ENCODE results near the gene ASCC2. TPM values are rescaled to one million over a fixed set of nuclear protein-coding genes. Genes with fewer than 3 reads are reported as not detected.

ASCC2 gene
- total RNA-seq, 1 donor from 2014 or later: 24.8 TPM

- DNase-seq: no peak
Measured at GRCh38 chr22:29786031-29786430, 52.0 kb downstream of the ASCC2 start.

DNA sequence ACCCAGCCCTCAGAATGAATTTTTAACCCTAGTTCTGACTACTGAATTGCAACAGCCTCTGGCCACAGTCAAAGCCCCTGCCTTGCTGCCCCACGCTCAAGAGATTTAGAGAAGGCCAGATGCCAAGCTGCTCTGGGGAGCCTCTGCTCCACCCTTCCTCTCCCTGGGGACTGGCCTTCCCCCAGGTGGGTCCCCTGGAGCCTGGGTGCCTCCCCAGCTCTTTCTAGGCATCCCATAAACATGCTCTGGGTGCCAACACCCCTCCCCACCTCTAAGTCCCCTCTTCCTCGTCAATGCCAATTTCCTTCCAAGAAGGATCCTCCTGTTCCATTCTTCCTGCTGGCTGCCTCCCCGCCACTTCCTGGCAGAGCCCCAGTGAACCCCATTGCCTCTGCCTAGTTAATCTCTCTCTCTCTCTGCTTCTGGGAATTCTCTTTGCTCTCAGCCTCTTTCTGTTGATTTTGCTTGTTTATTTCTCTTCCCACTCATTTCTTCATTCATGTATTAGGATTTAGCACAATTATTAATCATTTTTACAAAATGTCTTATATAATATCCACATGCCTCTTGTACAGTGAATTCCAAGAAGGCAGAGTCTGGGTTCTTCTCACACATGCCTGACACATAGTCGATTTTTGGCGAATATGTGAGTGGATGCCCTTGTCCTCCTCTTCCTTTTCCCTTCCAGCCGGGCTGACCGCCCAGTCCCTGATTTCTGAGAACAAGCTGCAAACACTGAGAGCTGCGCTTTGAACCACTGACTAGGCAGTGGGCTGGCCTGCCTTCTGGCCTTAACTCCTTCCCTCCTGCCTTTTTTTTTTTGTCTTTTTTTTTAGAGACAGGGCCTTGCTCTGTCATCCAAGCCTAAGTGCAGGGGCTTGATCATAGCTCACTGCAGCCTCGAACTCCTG is 53.4 kb downstream of the ASCC2 start:
- DNase-seq: peak; percentile 45

DNA sequence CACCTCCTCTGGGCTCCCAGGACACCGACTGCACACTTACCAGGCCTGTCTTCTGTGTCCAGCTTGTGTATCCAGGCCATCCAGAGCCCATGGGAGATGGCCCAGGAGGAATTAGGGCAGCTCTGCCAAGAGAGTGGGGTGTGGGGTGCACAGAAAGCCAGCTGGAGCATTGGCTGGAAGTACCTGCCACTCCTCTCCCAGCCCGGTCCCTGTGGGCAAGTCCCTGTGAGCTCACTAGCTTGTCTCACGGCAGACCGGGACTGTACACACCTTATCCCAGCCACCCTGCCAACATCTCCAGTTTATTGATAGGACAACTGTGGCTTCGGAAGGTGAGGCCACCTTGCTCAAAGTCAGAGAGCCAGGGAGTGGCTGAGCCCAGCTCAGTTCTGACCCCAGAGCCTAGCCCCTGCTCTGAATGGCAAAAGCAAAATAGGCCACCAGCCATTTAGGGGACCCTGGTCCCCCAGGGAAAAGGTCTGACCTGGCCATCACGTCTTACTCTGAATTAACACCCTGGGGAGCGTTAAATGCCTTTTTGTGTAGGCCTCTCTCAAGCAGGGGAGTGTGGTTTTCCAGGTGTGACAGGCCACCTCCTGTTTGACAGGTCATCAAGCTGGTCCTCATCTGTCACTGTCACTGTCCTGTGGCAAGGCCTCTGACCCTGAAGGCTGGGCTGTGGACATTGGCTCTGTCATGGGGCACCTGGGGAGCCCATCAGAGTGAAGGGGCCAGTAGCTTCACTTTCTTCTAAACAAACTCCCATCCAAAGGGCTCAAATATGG is 55.8 kb downstream of the ASCC2 start:
- no peak for DNase-seq

DNA sequence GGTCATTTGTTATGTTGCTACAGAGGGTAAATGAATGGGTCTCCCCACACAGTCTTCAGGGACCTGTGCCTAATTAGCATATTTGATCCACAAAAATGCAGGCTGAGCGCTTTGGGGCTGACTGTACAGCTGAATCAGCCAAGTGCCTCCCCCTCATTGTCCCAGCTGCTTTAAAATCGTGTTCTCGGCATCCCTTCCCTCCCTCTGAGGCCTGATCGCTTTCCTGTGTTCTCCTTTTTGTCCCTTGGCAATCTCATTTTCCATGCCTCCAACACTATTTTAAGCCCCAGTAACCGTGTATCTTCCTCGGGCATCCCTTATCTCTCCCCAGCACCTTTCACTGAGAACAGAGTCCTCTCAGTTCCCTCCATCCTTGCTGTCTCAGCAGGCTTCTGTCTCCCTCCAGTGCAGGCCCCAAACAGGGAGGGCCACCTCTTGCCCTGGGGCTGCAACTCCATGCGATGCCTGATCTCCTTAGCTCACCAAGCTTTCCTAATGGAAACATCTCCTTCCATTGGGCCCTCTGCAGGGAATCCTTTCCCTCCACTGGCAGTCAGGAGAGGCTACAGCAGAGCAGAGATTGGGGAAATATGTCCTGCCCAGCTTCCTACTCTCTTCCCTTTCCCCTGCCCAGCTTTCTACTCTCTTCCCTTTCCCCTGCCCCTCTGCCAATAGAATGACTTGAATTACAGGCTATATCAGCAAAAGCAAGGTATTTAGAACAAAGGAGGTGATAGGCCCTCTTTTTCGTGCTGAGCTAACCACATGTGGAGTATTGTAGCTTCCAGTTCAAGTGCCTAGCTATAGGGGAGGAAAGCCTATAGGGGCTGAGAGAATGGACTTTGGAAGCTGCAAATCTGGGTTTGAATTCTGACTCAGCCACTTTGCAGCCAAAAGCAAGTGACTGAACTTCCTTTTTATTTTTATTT is 57.1 kb downstream of the ASCC2 start:
- peak; percentile 29 for DNase-seq

DNA sequence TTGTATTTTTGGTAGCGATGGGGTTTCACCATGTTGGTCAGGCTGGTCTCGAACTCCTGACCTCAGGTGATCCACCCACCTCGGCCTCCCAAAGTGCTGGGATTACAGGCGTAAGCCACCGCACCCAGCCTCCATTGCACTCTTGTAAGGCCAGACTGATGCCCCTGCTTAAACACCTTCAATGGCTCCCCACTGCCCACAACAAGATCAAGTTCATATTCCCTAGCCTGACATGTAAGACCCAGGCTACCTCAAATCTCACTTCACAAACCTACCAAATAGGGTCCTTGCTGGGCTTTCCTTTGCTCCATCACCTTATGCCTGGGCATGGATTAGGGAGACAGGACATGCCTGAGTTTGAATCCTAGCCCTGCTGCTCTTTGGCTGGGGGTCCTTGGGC is 57.9 kb downstream of the ASCC2 start:
- DNase-seq: no peak

DNA sequence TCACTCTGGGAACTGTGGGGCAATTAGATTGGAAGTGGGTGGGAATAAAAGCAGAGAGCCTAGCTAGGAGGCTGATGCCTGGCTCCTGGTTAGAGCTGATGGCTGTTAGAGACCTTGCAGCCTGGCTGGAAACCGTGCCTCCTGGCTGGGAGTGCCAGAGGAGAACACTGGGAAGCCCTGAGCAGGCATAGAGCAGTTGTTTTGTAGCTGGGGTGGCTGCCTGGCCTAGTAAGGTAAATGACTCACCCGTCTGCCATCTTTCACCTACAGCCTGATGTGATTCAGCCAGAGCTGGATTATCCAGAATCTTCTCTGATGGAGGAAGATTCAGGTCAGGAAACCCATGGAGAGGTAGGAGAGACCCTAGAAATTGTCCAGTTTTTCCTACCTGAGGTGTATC is 64.8 kb downstream of the ASCC2 start:
- DNase-seq: no peak

DNA sequence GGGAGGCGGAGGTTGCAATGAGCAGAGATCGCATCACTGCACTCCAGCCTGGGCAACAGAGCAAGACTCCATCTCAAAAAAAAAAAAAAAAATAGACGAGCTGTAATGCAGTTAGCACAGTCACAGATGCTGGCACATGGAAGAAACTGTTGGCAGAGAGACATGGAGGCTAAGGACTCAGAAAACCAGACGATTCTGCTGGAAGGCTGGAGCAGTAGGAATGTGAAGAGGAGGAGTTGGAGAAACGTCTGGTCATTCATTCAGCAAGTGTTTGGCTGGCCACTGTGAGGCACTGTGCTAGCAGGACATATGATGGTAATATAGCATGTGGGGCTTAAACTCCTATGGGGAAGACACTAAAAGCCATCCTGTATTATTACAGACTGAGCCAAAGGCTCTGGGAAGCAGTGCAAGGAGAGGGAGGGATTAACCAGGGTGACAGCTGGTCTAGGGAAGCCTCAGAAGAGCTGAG is 65.9 kb downstream of the ASCC2 start:
- peak; percentile 42 for DNase-seq

DNA sequence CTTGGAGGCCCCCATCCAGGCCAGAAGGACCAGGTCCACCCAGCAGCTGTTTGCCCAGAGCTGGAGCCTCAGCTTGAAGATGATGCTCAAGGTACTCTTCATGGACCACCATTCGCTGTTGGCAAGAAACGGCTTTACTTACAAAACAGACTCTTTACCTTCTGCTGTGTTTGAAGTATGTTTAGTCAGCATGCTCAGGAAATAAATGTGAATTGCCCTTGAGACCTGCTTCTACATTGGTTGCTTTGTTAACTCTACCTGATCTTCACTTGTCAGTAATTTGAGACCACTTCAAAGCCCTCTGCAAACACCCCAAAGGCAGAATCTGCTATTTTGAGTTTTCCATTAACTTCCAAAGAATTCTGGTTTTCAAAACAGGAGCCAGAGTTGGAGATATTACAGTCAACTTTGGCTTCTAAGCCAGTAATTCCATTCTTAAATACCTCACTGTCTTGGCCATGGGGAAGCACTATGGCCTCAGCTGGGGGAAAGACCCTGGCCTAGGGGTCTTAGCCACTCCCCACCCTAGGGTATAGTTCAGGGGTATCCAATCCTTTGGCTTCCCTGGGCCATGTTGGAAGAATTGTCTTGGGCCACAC is 68.3 kb downstream of the ASCC2 start:
- DNase-seq: no peak

- no peak for DNase-seq
Measured at GRCh38 chr22:29768052-29768693, 69.9 kb downstream of the ASCC2 start.

- DNase-seq: peak; percentile 97
Measured at GRCh38 chr22:29767171-29768051, 70.7 kb downstream of the ASCC2 start, which contains the start of gene UQCR10. Gene UQCR10 (plus strand): TSS chr22:29767369. CDS start chr22:29767399, 30 bp downstream.

- DNase-seq: peak; percentile 99
Measured at GRCh38 chr22:29766632-29767170, 71.4 kb downstream of the ASCC2 start, which contains the start of gene ZMAT5. Gene ZMAT5 (minus strand): TSS chr22:29767007. CDS start chr22:29748544, 18,463 bp downstream.

DNA sequence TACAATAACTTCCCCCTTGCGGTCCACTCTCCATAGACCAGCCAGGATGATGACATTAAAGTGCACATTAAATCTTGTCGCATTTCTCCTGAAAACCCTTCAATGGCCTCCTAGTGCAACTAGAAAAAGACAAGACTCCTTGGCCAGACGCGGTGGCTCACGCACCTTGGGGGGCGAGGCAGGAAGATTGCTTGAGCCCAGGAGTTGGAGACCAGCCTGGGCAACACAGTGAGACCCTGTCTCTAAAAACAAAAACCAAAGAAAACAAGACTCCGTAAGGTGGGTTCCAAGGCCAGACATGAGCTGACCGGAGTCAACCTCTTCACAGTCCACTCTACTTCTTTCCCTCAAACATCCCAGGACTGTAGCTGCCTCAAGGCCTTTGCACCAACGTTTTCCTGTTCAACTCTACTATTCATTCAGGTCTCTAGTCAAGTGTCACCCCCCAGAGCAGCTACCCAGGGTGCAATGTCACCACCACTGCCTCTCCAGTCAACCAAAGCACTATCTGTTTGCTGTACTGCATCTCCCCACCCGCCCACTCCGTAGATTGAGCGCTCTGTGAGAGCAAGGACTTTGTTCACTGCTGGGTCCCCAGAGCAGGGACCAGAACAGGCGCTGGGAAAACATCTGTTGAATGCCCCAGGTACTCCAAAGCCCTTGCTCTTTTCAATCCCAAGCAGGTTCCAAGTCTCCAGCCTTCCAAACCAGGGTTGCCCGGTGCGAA is 72.0 kb downstream of the ASCC2 start:
- no peak for DNase-seq

- DNase-seq: no peak
Measured at GRCh38 chr22:29762263-29762662, 75.8 kb downstream of the ASCC2 start.

GRCh38 chr22:29758959-29759358 is 79.1 kb downstream of the ASCC2 start:
- DNase-seq: no peak

- no peak for DNase-seq
Measured at GRCh38 chr22:29758068-29758622, 79.9 kb downstream of the ASCC2 start.

- no peak for DNase-seq
Measured at GRCh38 chr22:29757096-29757495, 81.0 kb downstream of the ASCC2 start.

DNA sequence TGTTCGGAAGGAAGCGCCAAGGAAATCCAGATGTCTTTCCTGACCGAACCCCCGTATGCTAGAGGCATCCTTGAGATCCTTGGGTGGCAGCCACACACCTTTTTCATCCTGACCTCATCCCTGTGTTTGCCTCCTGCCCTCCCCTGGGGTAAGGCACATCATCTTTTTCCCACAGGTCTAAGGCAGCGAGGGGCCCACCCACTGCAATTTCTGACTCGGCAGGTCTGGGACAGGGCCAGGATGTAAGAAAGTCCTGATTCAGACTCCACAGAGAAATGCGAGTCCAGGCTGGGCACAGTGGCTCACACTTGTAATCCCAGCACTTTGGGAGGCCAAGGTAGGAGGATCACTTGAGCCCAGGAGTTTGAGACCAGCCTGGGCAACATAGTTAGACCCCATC is 81.7 kb downstream of the ASCC2 start:
- no peak for DNase-seq

DNA sequence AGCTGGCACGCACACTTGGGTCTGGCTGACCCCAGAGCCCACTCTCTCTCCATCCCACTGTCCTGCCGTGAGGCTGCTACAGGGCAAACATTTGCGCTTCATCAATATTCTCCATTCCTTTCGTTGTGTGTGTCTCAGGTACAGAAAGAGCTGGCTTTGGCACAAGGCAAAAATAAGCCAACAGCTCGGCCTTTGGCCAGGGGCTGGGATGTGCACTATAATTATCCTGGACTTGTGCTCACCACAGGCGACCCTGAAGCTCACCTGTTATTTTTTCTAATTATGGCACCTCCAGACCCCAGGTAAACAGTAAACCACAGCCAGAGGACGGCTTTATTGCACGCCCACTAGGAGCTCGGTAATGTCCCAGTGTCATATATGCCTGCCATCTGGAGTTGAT is 82.2 kb downstream of the ASCC2 start:
- DNase-seq: no peak

Measured in tongue (tissue), 2 donors.